Measurements from ENCODE around the gene REPS2.

DNA sequence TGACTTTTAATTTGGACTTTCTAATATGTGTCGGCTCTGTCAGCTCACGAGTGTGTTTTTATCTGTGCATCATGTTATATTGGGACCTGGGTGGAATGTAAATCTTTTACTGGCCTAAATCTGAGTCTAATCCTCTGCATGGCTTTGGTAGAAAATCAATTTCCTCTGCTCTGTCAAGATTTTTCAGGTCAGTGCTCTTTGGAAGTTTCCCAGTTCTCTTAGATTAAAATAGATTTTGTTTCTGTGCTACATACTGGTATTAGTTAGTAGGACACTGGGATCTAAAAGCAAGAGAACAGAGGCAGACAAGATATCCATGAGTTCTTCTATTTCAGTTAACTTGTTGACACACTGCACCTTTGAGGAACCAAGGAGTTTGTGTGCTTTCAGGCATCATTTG is 39.7 kb downstream of the REPS2 start:
- TF ChIP-seq, protein P1, sequence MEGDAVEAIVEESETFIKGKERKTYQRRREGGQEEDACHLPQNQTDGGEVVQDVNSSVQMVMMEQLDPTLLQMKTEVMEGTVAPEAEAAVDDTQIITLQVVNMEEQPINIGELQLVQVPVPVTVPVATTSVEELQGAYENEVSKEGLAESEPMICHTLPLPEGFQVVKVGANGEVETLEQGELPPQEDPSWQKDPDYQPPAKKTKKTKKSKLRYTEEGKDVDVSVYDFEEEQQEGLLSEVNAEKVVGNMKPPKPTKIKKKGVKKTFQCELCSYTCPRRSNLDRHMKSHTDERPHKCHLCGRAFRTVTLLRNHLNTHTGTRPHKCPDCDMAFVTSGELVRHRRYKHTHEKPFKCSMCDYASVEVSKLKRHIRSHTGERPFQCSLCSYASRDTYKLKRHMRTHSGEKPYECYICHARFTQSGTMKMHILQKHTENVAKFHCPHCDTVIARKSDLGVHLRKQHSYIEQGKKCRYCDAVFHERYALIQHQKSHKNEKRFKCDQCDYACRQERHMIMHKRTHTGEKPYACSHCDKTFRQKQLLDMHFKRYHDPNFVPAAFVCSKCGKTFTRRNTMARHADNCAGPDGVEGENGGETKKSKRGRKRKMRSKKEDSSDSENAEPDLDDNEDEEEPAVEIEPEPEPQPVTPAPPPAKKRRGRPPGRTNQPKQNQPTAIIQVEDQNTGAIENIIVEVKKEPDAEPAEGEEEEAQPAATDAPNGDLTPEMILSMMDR (IDR thresholded peaks at IDR 0.05; ENCODE audit: low read length), result no peak
- TF ChIP-seq EZH2 (optimal IDR thresholded peaks at IDR 0.05; ENCODE audit: low read depth, low read length), result no peak
- no peak for TF ChIP-seq EZH2phosphoT487 (IDR thresholded peaks at IDR 0.05; ENCODE audit: low read length)
